ENCODE results near the gene ITPR1. TPM values are rescaled to one million over a fixed set of nuclear protein-coding genes. Genes with fewer than 3 reads are reported as not detected.

The ITPR1 gene
- total and polyA plus RNA-seq, 2 of the 4 experiments (the other 2 are of a cell fraction) = 1.8 to 5.7 TPM

GRCh38 chr3:4852780-4853748 is 359.9 kb downstream of the ITPR1 start (continued):
- TF ChIP-seq MAZ (IDR thresholded peaks at IDR 0.05; ENCODE audit: borderline replicate concordance, low read depth, low read length) (no peak), POLR2A (IDR thresholded peaks at IDR 0.05; ENCODE audit: low read depth, low read length) (no peak)

- in situ Hi-C loops (cut with MboI; ENCODE audit: low sequenced_read_pairs) (no loop called here), dilution Hi-C loops (cut with HindIII; ENCODE audit: low sequenced_read_pairs, unreplicated experiment) (no loop called here), intact Hi-C loops (cut with micrococcal nuclease) (no loop called here)
- DNase-seq (no peak), ATAC-seq (ENCODE audit: low read depth) (no peak)
- Histone ChIP-seq H3K9ac (ENCODE audit: low read depth, low read length) (no peak overlapping the region), H3K4me2 (ENCODE audit: low read depth, low read length) (no peak overlapping the region), H3K36me3 (ENCODE audit: control insufficient read depth, insufficient read depth, low read length) (no peaks in the 10 kb centered on the region), H3K4me1 (ENCODE audit: control insufficient read depth, insufficient read depth, low read length) (no peaks in the 10 kb centered on the region), H3K56ac (ENCODE audit: extremely low read depth, insufficient read depth, low read length) (no peak overlapping the region), H2AK5ac (ENCODE audit: low read depth, low read length) (no peak overlapping the region), H2BK120ac (ENCODE audit: low read depth, low read length) (no peak overlapping the region), H4K91ac (ENCODE audit: insufficient read depth, low read depth, low read length) (no peak overlapping the region), H3K9me1 (ENCODE audit: insufficient read depth, low read length) (no peaks in the 10 kb centered on the region), H4K5ac (ENCODE audit: low read depth, low read length) (no peak overlapping the region), H3K14ac (replicated peaks; ENCODE audit: low read depth, low read length) (no peak overlapping the region), H4K8ac (ENCODE audit: low read depth in 2 of 2, low read length in 2 of 2) (no peak overlapping the region), H3K4me3 (ENCODE audit: insufficient read depth, low read depth, low read length) (no peak overlapping the region), H2AFZ (replicated peaks; ENCODE audit: low read length, poor library complexity) (no peak overlapping the region), H3K23ac (ENCODE audit: low read depth, low read length) (no peak overlapping the region), H2BK20ac (ENCODE audit: low read depth, low read length) (no peak overlapping the region), H3K27ac (ENCODE audit: insufficient read depth, low read length) (no peak overlapping the region), H3K27me3 (ENCODE audit: control insufficient read depth, insufficient read depth, low read length) (no peaks in the 10 kb centered on the region), H2AK9ac (replicated peaks; ENCODE audit: low read depth, low read length, poor library complexity) (no peak overlapping the region), H4K20me1 (ENCODE audit: insufficient read depth, low read length) (no peaks in the 10 kb centered on the region), H2BK15ac (ENCODE audit: low read depth, low read length) (no peak overlapping the region), H3K9me3 (ENCODE audit: control insufficient read depth, insufficient read depth, low read length) (peaks cover 4% of the 10 kb centered on the region), H3K18ac (ENCODE audit: low read depth, low read length) (no peak overlapping the region), H2BK5ac (ENCODE audit: low read depth, low read length, poor library complexity, severe bottlenecking) (no peak overlapping the region), H3K79me1 (ENCODE audit: low read depth in 1 of 2, low read length in 2 of 2) (no peaks in the 10 kb centered on the region), H3K4ac (ENCODE audit: low read depth, low read length) (no peak overlapping the region)
- ChIA-PET POLR2A (ENCODE audit: unreplicated experiment) (no interaction called here), CTCF (interaction anchor here (1.1 kb wide), 1 partner anchor 15 kb away, joined by 3 read pairs; no protein-coding TSS in a partner anchor)
- TF ChIP-seq CEBPB (IDR thresholded peaks at IDR 0.05; ENCODE audit: low read depth, low read length) = no peak
- no peak for TF ChIP-seq ELK1 (IDR thresholded peaks at IDR 0.05; ENCODE audit: borderline replicate concordance, low read depth, low read length)
- BruUV-seq (replicated peaks) = no TSS peak
Measured at GRCh38 chr3:4853749-4854140, 360.6 kb downstream of the ITPR1 start.
